VCaP (cell line): ENCODE data around the gene TMEM139.
A peak's percentile ranks its signal among the peaks of the same experiment; 100 is the strongest.

Source experiments
- H3K27ac ChIP-seq: fragments of 450-650 bp; 2 replicates; pipeline ENCODE4 v1.5.1; 2017
- TF ChIP-seq, protein P1 (sequence below): fragments of 450-650 bp; conservative IDR thresholded peaks from 2 replicates; pipeline ENCODE4 v1.5.1; 2017; ENCODE audit warnings: mild to moderate bottlenecking, moderate library complexity

TMEM139 gene

GRCh38 chr7:143323653-143324052 is 38.9 kb downstream of the TMEM139 start:
- H3K27ac ChIP-seq: peak overlapping the region; percentile 97
- TF ChIP-seq, protein P1, sequence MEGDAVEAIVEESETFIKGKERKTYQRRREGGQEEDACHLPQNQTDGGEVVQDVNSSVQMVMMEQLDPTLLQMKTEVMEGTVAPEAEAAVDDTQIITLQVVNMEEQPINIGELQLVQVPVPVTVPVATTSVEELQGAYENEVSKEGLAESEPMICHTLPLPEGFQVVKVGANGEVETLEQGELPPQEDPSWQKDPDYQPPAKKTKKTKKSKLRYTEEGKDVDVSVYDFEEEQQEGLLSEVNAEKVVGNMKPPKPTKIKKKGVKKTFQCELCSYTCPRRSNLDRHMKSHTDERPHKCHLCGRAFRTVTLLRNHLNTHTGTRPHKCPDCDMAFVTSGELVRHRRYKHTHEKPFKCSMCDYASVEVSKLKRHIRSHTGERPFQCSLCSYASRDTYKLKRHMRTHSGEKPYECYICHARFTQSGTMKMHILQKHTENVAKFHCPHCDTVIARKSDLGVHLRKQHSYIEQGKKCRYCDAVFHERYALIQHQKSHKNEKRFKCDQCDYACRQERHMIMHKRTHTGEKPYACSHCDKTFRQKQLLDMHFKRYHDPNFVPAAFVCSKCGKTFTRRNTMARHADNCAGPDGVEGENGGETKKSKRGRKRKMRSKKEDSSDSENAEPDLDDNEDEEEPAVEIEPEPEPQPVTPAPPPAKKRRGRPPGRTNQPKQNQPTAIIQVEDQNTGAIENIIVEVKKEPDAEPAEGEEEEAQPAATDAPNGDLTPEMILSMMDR: no peak

- TF ChIP-seq, protein P1: no peak
Measured at GRCh38 chr7:143325240-143325639, 40.5 kb downstream of the TMEM139 start.

GRCh38 chr7:143327903-143328302 is 43.1 kb downstream of the TMEM139 start:
- TF ChIP-seq, protein P1: no peak

More at GRCh38 chr7:143325240-143325639, 40.5 kb downstream of the TMEM139 start:
- peak overlapping the region; percentile 97 for H3K27ac ChIP-seq

GRCh38 chr7:143329471-143330170 is 44.9 kb downstream of the TMEM139 start:
- TF ChIP-seq, protein P1: no peak
- H3K27ac ChIP-seq: no peak overlapping the region

More at GRCh38 chr7:143327903-143328302, 43.1 kb downstream of the TMEM139 start:
- peak overlapping the region; percentile 97; the same call in 1 of the 2 replicates for H3K27ac ChIP-seq

DNA sequence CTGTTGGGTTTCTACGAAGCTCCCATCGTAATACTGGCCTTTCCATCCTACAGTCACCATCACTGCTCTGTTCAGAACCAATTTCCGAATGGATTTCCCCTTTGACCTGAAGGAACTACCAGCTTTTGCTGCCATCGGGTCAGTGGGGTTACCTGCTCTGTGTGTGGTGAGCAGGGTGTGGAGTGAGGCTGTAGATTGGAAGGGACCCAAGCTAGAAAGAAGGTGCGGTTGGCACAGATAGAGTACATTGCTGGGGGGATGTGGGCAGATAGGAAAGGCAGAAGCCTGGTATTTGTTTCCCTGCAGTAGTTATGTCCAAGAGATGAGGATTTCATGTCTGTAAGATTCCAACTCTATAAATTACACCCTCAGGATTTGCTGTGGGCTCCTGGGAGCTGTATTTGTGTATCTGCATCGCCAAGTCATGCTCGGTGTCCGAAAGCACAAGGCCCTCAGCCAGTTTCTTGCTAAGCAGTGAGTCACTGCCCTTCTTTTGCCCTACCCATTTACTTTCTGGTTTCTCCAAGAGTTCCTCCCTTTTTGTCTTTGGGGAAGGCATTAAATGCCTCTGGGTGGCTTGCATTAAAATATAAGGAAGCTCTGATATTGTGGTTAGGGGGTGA is 46.5 kb downstream of the TMEM139 start:
- H3K27ac ChIP-seq: no peak overlapping the region
- TF ChIP-seq, protein P1: no peak

DNA sequence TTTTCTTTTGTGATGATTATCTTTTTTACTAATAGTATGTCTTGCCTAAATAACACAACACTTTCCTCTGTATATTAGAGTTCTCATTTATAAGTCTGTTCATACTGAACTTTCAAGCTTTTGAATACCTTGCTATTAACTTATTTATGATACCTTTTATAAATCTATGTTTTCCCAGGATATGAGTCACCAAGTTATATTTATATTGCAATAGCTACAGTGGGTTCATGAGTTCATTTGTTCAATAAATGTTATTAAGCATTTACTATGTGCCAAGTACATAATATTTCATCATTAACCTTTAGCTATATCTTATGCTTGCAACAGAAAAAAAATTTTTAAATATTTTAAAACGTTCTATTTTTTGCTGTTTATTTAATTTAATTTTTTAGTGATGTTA is 49.5 kb downstream of the TMEM139 start:
- TF ChIP-seq, protein P1: no peak
- no peak overlapping the region for H3K27ac ChIP-seq

DNA sequence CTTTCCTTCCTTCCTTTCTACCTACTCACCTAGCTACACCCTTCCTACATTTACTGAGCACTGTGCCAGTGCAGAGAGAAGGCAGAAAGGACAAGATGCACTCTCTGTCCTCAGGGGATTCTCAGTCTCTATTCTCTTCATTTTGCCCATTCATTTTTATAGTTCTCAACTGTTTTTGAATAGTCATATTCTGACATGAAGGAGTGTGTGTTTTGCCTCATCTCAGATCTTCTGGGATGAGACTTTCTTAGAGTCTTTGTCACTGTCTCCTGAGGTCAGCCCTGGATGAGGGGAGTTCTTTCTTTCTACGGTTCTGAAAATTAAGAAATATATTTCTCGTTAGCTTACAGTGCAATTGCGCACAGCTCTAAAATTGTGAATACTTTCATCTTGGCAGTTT is 52.5 kb downstream of the TMEM139 start:
- peak overlapping the region; percentile 37 for H3K27ac ChIP-seq
- TF ChIP-seq, protein P1: no peak
